ENCODE measurements around the gene TMEM175.

DNA sequence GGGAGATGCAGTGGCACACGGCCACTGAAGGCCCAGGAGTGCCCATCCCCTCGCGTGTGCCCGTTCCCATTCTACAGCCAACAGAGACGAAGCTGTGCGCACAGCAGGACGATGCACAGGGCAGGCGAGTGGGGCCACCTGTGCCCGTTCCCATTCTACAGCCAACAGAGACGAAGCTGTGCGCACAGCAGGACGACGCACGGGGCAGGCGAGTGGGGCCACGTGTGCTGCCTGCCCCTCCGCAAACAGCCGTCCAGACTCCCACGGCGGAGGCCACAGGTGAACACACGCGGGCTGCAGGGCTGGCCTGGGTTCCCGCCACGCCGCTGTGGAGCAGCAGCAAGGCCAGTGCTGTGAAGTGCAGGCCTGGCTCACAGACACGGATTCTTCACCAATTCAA is 32.2 kb upstream of the TMEM175 start:
- TF ChIP-seq POLR2AphosphoS5 (IDR thresholded peaks at IDR 0.05; ENCODE audit: low read depth, low read length) (no peak), POLR2A (IDR thresholded peaks at IDR 0.05; ENCODE audit: low read depth, low read length) (no peak), POU2F2 (IDR thresholded peaks at IDR 0.05; ENCODE audit: low read depth, low read length) (no peak), TAF1 (IDR thresholded peaks at IDR 0.05; ENCODE audit: low read depth, low read length) (no peak), SPI1 (IDR thresholded peaks at IDR 0.05; ENCODE audit: low read depth, low read length) (no peak)
